ENCODE measurements around the gene SGCE.

DNA sequence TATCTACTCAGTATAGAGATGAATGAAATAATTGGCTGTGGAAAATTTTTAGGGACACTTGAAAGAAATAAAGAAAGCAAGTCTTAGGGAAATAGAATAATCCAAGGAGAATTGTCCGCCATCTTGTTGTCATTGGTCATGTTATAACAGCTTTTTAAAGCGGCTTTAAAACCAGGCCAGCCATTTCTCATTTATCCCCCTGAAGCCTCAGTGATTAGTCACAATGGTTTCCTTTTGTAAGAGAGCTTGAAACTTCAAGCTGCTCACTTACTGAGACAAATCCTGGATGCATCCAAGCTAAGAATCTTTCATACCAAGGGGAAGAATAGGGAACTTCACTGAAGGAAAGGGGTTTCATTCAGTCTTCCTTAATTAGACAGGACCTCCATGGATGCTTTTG, 67.9 kb downstream of the SGCE start:
- TF ChIP-seq, protein P1, sequence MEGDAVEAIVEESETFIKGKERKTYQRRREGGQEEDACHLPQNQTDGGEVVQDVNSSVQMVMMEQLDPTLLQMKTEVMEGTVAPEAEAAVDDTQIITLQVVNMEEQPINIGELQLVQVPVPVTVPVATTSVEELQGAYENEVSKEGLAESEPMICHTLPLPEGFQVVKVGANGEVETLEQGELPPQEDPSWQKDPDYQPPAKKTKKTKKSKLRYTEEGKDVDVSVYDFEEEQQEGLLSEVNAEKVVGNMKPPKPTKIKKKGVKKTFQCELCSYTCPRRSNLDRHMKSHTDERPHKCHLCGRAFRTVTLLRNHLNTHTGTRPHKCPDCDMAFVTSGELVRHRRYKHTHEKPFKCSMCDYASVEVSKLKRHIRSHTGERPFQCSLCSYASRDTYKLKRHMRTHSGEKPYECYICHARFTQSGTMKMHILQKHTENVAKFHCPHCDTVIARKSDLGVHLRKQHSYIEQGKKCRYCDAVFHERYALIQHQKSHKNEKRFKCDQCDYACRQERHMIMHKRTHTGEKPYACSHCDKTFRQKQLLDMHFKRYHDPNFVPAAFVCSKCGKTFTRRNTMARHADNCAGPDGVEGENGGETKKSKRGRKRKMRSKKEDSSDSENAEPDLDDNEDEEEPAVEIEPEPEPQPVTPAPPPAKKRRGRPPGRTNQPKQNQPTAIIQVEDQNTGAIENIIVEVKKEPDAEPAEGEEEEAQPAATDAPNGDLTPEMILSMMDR (IDR thresholded peaks at IDR 0.05): no peak
- no peak for TF ChIP-seq POLR2A (IDR thresholded peaks at IDR 0.05)
